HUES48 (cell line): ENCODE results near the gene PODXL.

Experiments
- H3K27ac ChIP-seq: one replicate; pipeline ENCODE4 v1.7.0; 2013; ENCODE audit warnings: low read depth, low read length, inconsistent platforms
- H3K27me3 ChIP-seq: 2 replicates; pipeline ENCODE4 v1.6.1; 2013; ENCODE audit warnings: mild to moderate bottlenecking, low read length; ENCODE audit not compliant: control insufficient read depth, insufficient read depth
- H3K36me3 ChIP-seq: 2 replicates; pipeline ENCODE4 v1.6.1; 2013; ENCODE audit warnings: low read length; ENCODE audit not compliant: control insufficient read depth, insufficient read depth
- H3K4me1 ChIP-seq: 2 replicates; pipeline ENCODE4 v1.6.1; 2013; ENCODE audit warnings: mild to moderate bottlenecking, low read length; ENCODE audit not compliant: control insufficient read depth, insufficient read depth
- H3K4me3 ChIP-seq: 2 replicates; pipeline ENCODE4 v1.5.1; 2013; ENCODE audit warnings: mild to moderate bottlenecking, low read depth, low read length
- H3K9ac ChIP-seq: 2 replicates; pipeline ENCODE4 v1.6.1; 2013; ENCODE audit warnings: mild to moderate bottlenecking, low read depth, low read length, moderate library complexity
- H3K9me3 ChIP-seq: 2 replicates; pipeline ENCODE4 v1.6.1; 2013; ENCODE audit warnings: low read length; ENCODE audit not compliant: control insufficient read depth, insufficient read depth

PODXL gene

GRCh38 chr7:131488361-131488760, 68.1 kb downstream of the PODXL start:
- Histone ChIP-seq H3K4me1 (no peaks in the 10 kb centered on the region), H3K27ac (no peak overlapping the region), H3K4me3 (no peak overlapping the region), H3K36me3 (peaks cover 9% of the 10 kb centered on the region; the same call in 1 of the 2 replicates), H3K9ac (no peak overlapping the region), H3K9me3 (no peaks in the 10 kb centered on the region), H3K27me3 (no peaks in the 10 kb centered on the region)

DNA sequence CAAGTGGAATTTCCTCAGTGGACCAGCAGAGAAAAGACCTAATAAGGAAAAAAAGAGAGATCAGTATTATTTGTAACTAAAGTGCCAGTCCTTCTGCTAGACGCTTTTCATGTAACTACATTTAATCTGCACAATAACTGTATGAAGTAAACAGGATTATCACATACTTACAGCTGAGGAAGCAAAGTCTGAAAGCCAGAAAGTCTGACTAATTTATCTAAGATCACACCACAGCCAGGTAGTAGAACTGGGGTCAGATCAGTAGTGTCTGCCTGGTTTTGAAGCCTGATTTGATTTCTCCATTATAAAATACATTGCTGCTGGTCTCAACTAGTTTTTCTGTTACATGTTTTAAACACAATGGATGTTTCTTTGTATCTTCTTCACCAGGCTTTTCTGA, 69.2 kb downstream of the PODXL start:
- H3K36me3 ChIP-seq, result peaks cover 9% of the 10 kb centered on the region; the same call in 1 of the 2 replicates
- H3K27ac ChIP-seq, result no peak overlapping the region
- H3K9me3 ChIP-seq, result no peaks in the 10 kb centered on the region
- no peak overlapping the region for H3K9ac ChIP-seq
- no peaks in the 10 kb centered on the region for H3K4me1 ChIP-seq
- H3K27me3 ChIP-seq, result no peaks in the 10 kb centered on the region
- no peak overlapping the region for H3K4me3 ChIP-seq

GRCh38 chr7:131486346-131486745, 70.1 kb downstream of the PODXL start:
- Histone ChIP-seq H3K36me3 (peaks cover 9% of the 10 kb centered on the region; the same call in 1 of the 2 replicates), H3K4me1 (no peaks in the 10 kb centered on the region), H3K9me3 (no peaks in the 10 kb centered on the region), H3K27me3 (no peaks in the 10 kb centered on the region), H3K9ac (no peak overlapping the region), H3K4me3 (no peak overlapping the region), H3K27ac (no peak overlapping the region)

- H3K4me3 ChIP-seq, result no peak overlapping the region
- peaks cover 14% of the 10 kb centered on the region for H3K36me3 ChIP-seq
- no peaks in the 10 kb centered on the region for H3K4me1 ChIP-seq
- H3K27me3 ChIP-seq, result no peaks in the 10 kb centered on the region
- no peak overlapping the region for H3K9ac ChIP-seq
- H3K27ac ChIP-seq, result no peak overlapping the region
- H3K9me3 ChIP-seq, result no peaks in the 10 kb centered on the region
Measured at GRCh38 chr7:131483586-131483985, 72.8 kb downstream of the PODXL start.

DNA sequence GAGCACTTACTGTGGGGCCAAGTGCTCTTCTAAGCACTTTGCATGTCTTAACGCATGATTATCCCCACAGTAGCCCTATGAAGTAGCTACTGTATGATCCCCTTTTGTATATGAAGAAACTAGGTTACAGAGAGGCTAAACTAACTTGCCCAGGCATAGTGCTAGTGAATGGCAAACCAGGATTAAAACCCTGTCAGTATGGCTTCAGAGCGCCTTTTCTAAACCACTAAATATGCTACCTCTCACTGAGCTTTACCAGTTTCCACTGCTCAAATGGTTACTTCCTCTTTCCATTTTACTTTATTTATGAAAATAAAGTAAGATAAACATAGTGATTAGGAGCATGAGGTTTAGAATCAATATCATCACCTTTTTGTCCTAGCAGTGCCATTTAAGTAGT, 73.6 kb downstream of the PODXL start:
- Histone ChIP-seq H3K4me3 (no peak overlapping the region), H3K27ac (no peak overlapping the region), H3K36me3 (peaks cover 15% of the 10 kb centered on the region), H3K9me3 (no peaks in the 10 kb centered on the region), H3K27me3 (no peaks in the 10 kb centered on the region), H3K9ac (no peak overlapping the region), H3K4me1 (no peaks in the 10 kb centered on the region)

- Histone ChIP-seq H3K4me3 (no peak overlapping the region), H3K27ac (peak overlapping the region; percentile 59)
Measured at GRCh38 chr7:131480384-131481315, 75.8 kb downstream of the PODXL start.

GRCh38 chr7:131476740-131477139, 79.7 kb downstream of the PODXL start:
- Histone ChIP-seq H3K4me1 (no peaks in the 10 kb centered on the region), H3K36me3 (peaks cover 31% of the 10 kb centered on the region), H3K9ac (no peak overlapping the region), H3K4me3 (no peak overlapping the region), H3K27ac (no peak overlapping the region), H3K9me3 (no peaks in the 10 kb centered on the region), H3K27me3 (no peaks in the 10 kb centered on the region)

More at GRCh38 chr7:131480384-131481315, 75.8 kb downstream of the PODXL start:
- no peaks in the 10 kb centered on the region for H3K27me3 ChIP-seq
- no peaks in the 10 kb centered on the region for H3K4me1 ChIP-seq
- H3K36me3 ChIP-seq, result peaks cover 11% of the 10 kb centered on the region
- no peak overlapping the region for H3K9ac ChIP-seq
- H3K9me3 ChIP-seq, result no peaks in the 10 kb centered on the region

- peak overlapping the region; percentile 59 for H3K27ac ChIP-seq
- no peaks in the 10 kb centered on the region for H3K4me1 ChIP-seq
- H3K36me3 ChIP-seq, result peaks cover 71% of the 10 kb centered on the region
- H3K4me3 ChIP-seq, result no peak overlapping the region
- H3K9me3 ChIP-seq, result no peaks in the 10 kb centered on the region
- H3K27me3 ChIP-seq, result no peaks in the 10 kb centered on the region
- no peak overlapping the region for H3K9ac ChIP-seq
Measured at GRCh38 chr7:131471250-131472004, 85.0 kb downstream of the PODXL start.

- Histone ChIP-seq H3K9me3 (no peaks in the 10 kb centered on the region), H3K9ac (no peak overlapping the region), H3K27me3 (no peaks in the 10 kb centered on the region), H3K36me3 (peaks cover 80% of the 10 kb centered on the region), H3K4me1 (no peaks in the 10 kb centered on the region), H3K27ac (no peak overlapping the region), H3K4me3 (no peak overlapping the region)
Measured at GRCh38 chr7:131467788-131468187, 88.6 kb downstream of the PODXL start.

GRCh38 chr7:131466735-131467365, 89.6 kb downstream of the PODXL start:
- Histone ChIP-seq H3K4me3 (no peak overlapping the region), H3K27ac (no peak overlapping the region), H3K9me3 (no peaks in the 10 kb centered on the region), H3K27me3 (no peaks in the 10 kb centered on the region), H3K36me3 (peaks cover 78% of the 10 kb centered on the region), H3K9ac (no peak overlapping the region), H3K4me1 (no peaks in the 10 kb centered on the region)
